HepG2 (cell line): Measurements from ENCODE around the gene TIMP3. TPM values are rescaled to one million over a fixed set of nuclear protein-coding genes. Genes with fewer than 3 reads are reported as not detected.

Experiments used
- ATAC-seq: fragments of 200-7000 bp; cut with Tn5 transposase; 3 replicates; pipeline ENCODE4 v1.9.1; 2020; ENCODE audit warnings: mild to moderate bottlenecking, moderate library complexity
- BruUV-seq: library from RNA; stranded (reverse); fragments of 400-500 nt; replicated peaks from 2 replicates; lab custom pipeline; 2021; lab: Mats Ljungman, UMichigan
- CTCF ChIA-PET: fragments of 300-600 bp; formaldehyde crosslinking; extraction: SDS; loops from one replicate; lab custom pipeline; 2021; ENCODE audit warnings: low total read pairs, inconsistent platforms, low intra/inter-chr PET ratio; lab: Yijun Ruan, JAX
- POLR2A ChIA-PET: fragments of 350-600 bp; sonication (Branson Sonifier 250); formaldehyde crosslinking; loops from one replicate; lab custom pipeline; 2020; ENCODE audit warnings: antibody characterized with exemption, inconsistent platforms; lab: Yijun Ruan, JAX
- DNase-seq: peaks from one replicate; pipeline ENCODE4 v3.0.0-alpha.2; 2015; ENCODE audit warnings: low spot score
- FAIRE-seq: peaks from 3 replicates; lab custom pipeline; 2011; peaks lifted over from hg19 to GRCh38; lab: Jason Lieb, UNC
- H2AFZ ChIP-seq: one replicate; pipeline ENCODE4 v1.6.1; 2011; ENCODE audit warnings: low read length, inconsistent platforms
- H3K27ac ChIP-seq: fragments of 300-600 bp; 3 replicates; pipeline ENCODE4 v1.8.0; 2011; ENCODE audit warnings: mixed run types, mild to moderate bottlenecking, mixed read lengths, low read length, inconsistent platforms; ENCODE audit not compliant: insufficient read depth; ENCODE audit errors: extremely low read length
- H3K27me3 ChIP-seq, 2 experiments: fragments of 200-600 bp in 1 of 2; 2 replicates in 1 of 2; 3 replicates in 1 of 2; pipeline versions ENCODE4 v1.6.0 to v1.8.0; 2011; ENCODE audit warnings: low read length in 2 of 2, mild to moderate bottlenecking in 2 of 2, moderate library complexity in 2 of 2, inconsistent platforms in 1 of 2; ENCODE audit not compliant: insufficient read depth in 2 of 2, control insufficient read depth in 1 of 2
- H3K36me3 ChIP-seq, 2 experiments: fragments of 200-600 bp in 1 of 2; replicated peaks in 1 of 2; 2 replicates in 1 of 2; 3 replicates in 1 of 2; pipeline versions ENCODE4 v1.5.1 to v1.8.0; 2011; ENCODE audit warnings: low read length in 2 of 2, inconsistent platforms in 1 of 2; ENCODE audit not compliant: insufficient read depth in 2 of 2, control insufficient read depth in 1 of 2
- H3K4me1 ChIP-seq: 2 replicates; pipeline ENCODE4 v1.5.1; 2012; ENCODE audit warnings: low read length, inconsistent platforms; ENCODE audit not compliant: insufficient read depth
- H3K4me2 ChIP-seq: 2 replicates; pipeline ENCODE4 v1.6.0; 2011; ENCODE audit warnings: low read depth, low read length, inconsistent platforms
- H3K4me3 ChIP-seq, 3 experiments: fragments of 200-600 bp in 1 of 3; sonication (generic), shearing (Covaris generic) in 1 of 3; replicated peaks in 1 of 3; 2 replicates each; pipeline ENCODE4 v1.5.1; 2011 to 2016; ENCODE audit warnings: low read length in 3 of 3, inconsistent platforms in 2 of 3, low read depth in 2 of 3, mild to moderate bottlenecking in 2 of 3, control low read depth in 1 of 3, mixed read lengths in 1 of 3; ENCODE audit not compliant: insufficient read depth in 1 of 3
- H3K79me2 ChIP-seq: one replicate; pipeline ENCODE4 v1.6.1; 2011; ENCODE audit warnings: low read length, inconsistent platforms; ENCODE audit not compliant: insufficient read depth
- H3K9ac ChIP-seq: 2 replicates; pipeline ENCODE4 v1.6.0; 2011; ENCODE audit warnings: mild to moderate bottlenecking, low read depth, low read length, inconsistent platforms; ENCODE audit not compliant: insufficient read depth
- H3K9me3 ChIP-seq: 2 replicates; pipeline ENCODE4 v1.5.1; 2012; ENCODE audit warnings: mild to moderate bottlenecking, low read length
- H4K20me1 ChIP-seq: 2 replicates; pipeline ENCODE4 v1.6.0; 2011; ENCODE audit warnings: inconsistent platforms, mild to moderate bottlenecking, low read length, moderate library complexity; ENCODE audit not compliant: insufficient read depth
- FOXP1 ChIP-seq, 2 experiments: fragments of 450-650 bp in 1 of 2; IDR thresholded peaks; 2 replicates each; pipeline ENCODE4 v1.6.1; 2017 to 2018; ENCODE audit warnings: antibody characterized with exemption in 1 of 2
- HCFC1 ChIP-seq: fragments of 150-350 bp; IDR thresholded peaks from 2 replicates; pipeline ENCODE4 v1.6.1; 2014; ENCODE audit warnings: low read depth, low read length
- KDM6A ChIP-seq: IDR thresholded peaks from 2 replicates; pipeline ENCODE4 v1.6.1; 2016; ENCODE audit warnings: low read depth
- MTA1 ChIP-seq: sonication (generic); formaldehyde crosslinking; IDR thresholded peaks from 2 replicates; pipeline ENCODE4 v1.4.0; 2020; ENCODE audit warnings: missing genetic modification reagents, mild to moderate bottlenecking, borderline replicate concordance
- PAWR ChIP-seq: sonication (generic); formaldehyde crosslinking; IDR thresholded peaks from 2 replicates; pipeline ENCODE4 v1.4.0; 2020; ENCODE audit warnings: missing genetic modification reagents, mild to moderate bottlenecking, borderline replicate concordance
- PCBP2 ChIP-seq: fragments of 200-400 bp; formaldehyde crosslinking; optimal IDR thresholded peaks from 2 replicates; pipeline ENCODE3; 2018; ENCODE audit warnings: low read length, low read depth; ENCODE audit not compliant: poor library complexity, severe bottlenecking
- SP140L ChIP-seq: sonication (generic); formaldehyde crosslinking; IDR thresholded peaks from 2 replicates; pipeline ENCODE4 v1.4.0; 2020; ENCODE audit warnings: missing genetic modification reagents, borderline replicate concordance
- ZNF264 ChIP-seq: sonication (generic); formaldehyde crosslinking; IDR thresholded peaks from 2 replicates; pipeline ENCODE4 v1.4.0; 2020; ENCODE audit warnings: missing genetic modification reagents
- ZNF350 ChIP-seq: sonication (generic); formaldehyde crosslinking; IDR thresholded peaks from 2 replicates; pipeline ENCODE4 v1.4.0; 2020; ENCODE audit warnings: mild to moderate bottlenecking, low read depth, missing genetic modification reagents, borderline replicate concordance
- ZNF563 ChIP-seq: sonication (generic); formaldehyde crosslinking; IDR thresholded peaks from 2 replicates; pipeline ENCODE4 v1.8.0; 2022; ENCODE audit warnings: mild to moderate bottlenecking, moderate library complexity, missing genetic modification reagents
- ZNF567 ChIP-seq: sonication (generic); formaldehyde crosslinking; IDR thresholded peaks from 2 replicates; pipeline ENCODE4 v1.8.1; 2023; ENCODE audit warnings: mild to moderate bottlenecking, missing genetic modification reagents, borderline replicate concordance
- ZNF703 ChIP-seq: sonication (generic); formaldehyde crosslinking; IDR thresholded peaks from 2 replicates; pipeline ENCODE4 v1.5.1; 2020; ENCODE audit warnings: missing genetic modification reagents, mild to moderate bottlenecking, moderate library complexity, borderline replicate concordance
- ZNF790 ChIP-seq: sonication (generic); formaldehyde crosslinking; IDR thresholded peaks from 2 replicates; pipeline ENCODE4 v1.8.0; 2022; ENCODE audit warnings: missing genetic modification reagents, mild to moderate bottlenecking, borderline replicate concordance
- WGBS: methylation state at CpG from one replicate; pipeline ENCODE4 v1.1.6; 2017; ENCODE audit warnings: low lambda C conversion rate; 5-methylcytosine and 5-hydroxymethylcytosine counted together
- in situ Hi-C: cut with HindIII; loops from 2 replicates; pipeline ENCODE4 v1.10.0; 2017; ENCODE audit warnings: low pct_unique_long_range_greater_than_20kb; ENCODE audit not compliant: extremely low pct_ligation_motif_present
- intact Hi-C: fragments of 100-400 bp; cut with micrococcal nuclease; formaldehyde crosslinking; loops from one replicate; pipeline ENCODE4 v1.10.0; 2022; ENCODE audit not compliant: unreplicated experiment
- polyA plus RNA-seq, 8 experiments: library from polyadenylated mRNA; depleted of rRNA in 3 of 8; stranded (reverse) in 7 of 8; unstranded in 1 of 8; fragments of >200 nt; fragmentation: Illumina TruSeq in 4 of 8; extraction: Trizol in 4 of 8; gene quantifications; 2 replicates each; pipeline versions ENCODE4 v1.2.1 to v1.2.3, GENCODE V29; 2011 to 2016; ENCODE audit warnings: low read depth in 4 of 8, missing spikeins in 1 of 8, mixed read lengths in 1 of 8; ENCODE audit not compliant: insufficient read depth in 1 of 8
- total RNA-seq, 5 experiments: library from RNA; depleted of rRNA; stranded (reverse); fragments of >200 nt; fragmentation: Illumina TruSeq; extraction: Trizol; gene quantifications; 2 replicates each; pipeline ENCODE4 v1.2.3, GENCODE V29; 2016; ENCODE audit warnings: low read depth in 1 of 5
- TF ChIP-seq, protein P1 (sequence below): conservative IDR thresholded peaks from 2 replicates; pipeline ENCODE4 v1.6.1; 2018; ENCODE audit warnings: missing genetic modification reagents
- TF ChIP-seq, protein P2 (sequence below): sonication (generic); formaldehyde crosslinking; conservative IDR thresholded peaks from 2 replicates; pipeline ENCODE4 v1.8.0; 2022; ENCODE audit warnings: low read depth, missing genetic modification reagents

The TIMP3 gene
- total and polyA plus RNA-seq, 2 of the 13 experiments (the other 11 are each of a cell fraction or from before 2014, with no cell fraction given), result 57.3 to 86.6 TPM

DNA sequence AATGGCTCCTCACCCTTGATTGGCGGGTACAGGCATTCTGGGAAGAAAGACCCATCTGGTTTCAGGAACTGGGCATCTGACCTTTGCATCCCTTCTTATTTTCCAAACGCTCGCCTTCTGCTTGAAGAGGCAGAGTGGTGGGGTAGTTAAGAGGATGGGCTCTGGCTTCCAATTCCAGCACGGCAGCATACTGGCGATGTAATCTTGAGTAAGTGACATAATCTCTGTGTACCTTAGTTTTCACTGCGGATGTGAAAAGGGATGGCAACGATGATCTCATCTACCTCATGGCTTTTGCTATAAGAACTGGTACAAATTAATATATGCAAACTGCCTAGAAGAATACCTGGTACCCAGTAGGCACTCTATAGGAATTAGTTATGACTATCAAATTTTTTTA, 10.0 kb upstream of the TIMP3 start:
- Histone ChIP-seq H4K20me1 (no peaks in the 10 kb centered on the region), H3K4me1 (peaks cover 97% of the 10 kb centered on the region), H3K27ac (no peak overlapping the region), H3K9ac (no peak overlapping the region), H3K4me2 (no peak overlapping the region), H3K27me3 (no peaks in the 10 kb centered on the region), H3K79me2 (no peaks in the 10 kb centered on the region), H3K9me3 (no peaks in the 10 kb centered on the region), H3K36me3 (no peaks in the 10 kb centered on the region), H2AFZ (no peak overlapping the region), H3K4me3 (no peak overlapping the region)
- WGBS, result 94% methylated on average over 7 of the region's 7 CpGs
- BruUV-seq, result no TSS peak
- CTCF ChIA-PET, result no interaction called here
- POLR2A ChIA-PET, result no interaction called here
- intact Hi-C loops, result no loop called here
- DNase-seq (no peak), FAIRE-seq (no peak), ATAC-seq (no peak)
- TF ChIP-seq ZNF567 (no peak), PAWR (CRISPR knock-in tag) (no peak)
- in situ Hi-C loops, result no loop called here

DNA sequence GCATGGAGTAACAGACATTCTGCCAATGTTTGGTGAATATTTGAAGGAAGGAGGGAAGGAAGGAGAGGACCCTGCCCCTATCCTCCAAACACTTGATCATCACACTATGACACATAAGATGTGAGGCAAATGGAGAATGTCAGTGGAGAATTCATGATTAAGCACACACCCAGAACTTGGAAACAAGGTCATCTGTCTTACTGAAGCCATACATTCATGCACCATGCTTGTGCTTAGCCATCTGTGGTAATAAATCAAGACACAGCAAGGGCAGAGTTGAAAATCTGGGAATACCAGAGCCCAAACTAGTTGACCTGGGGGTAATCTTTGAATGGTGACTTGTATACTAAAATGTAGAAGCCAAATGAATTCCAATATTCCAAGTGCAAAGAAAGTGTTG, 7.9 kb upstream of the TIMP3 start:
- intact Hi-C loops, result no loop called here
- FAIRE-seq (no peak), DNase-seq (no peak), ATAC-seq (no peak)
- Histone ChIP-seq H3K4me2 (no peak overlapping the region), H3K4me3 (no peak overlapping the region), H3K4me1 (peaks cover 89% of the 10 kb centered on the region), H3K9me3 (no peaks in the 10 kb centered on the region), H3K27ac (peak overlapping the region; percentile 59), H4K20me1 (no peaks in the 10 kb centered on the region), H3K9ac (no peak overlapping the region), H3K36me3 (no peaks in the 10 kb centered on the region), H3K79me2 (no peaks in the 10 kb centered on the region), H2AFZ (no peak overlapping the region), H3K27me3 (no peaks in the 10 kb centered on the region)
- no TSS peak for BruUV-seq
- ChIA-PET POLR2A (interaction anchor here (0.9 to 6.8 kb wide), 6 partner anchors 13 to 262 kb away, joined by 4 to 108 read pairs (median 15); no protein-coding TSS in a partner anchor), CTCF (no interaction called here)
- in situ Hi-C loops, result no loop called here
- TF ChIP-seq FOXP1 (IDR thresholded peaks at IDR 0.05) (no peak), FOXP1 (CRISPR knock-in tag; IDR thresholded peaks at IDR 0.05) (no peak), SP140L (CRISPR knock-in tag) (no peak), ZNF703 (CRISPR knock-in tag) (no peak), ZNF264 (CRISPR knock-in tag) (no peak), ZNF790 (CRISPR knock-in tag) (no peak), ZNF350 (CRISPR knock-in tag) (no peak), MTA1 (no peak), KDM6A (CRISPR knock-in tag) (no peak), ZNF563 (no peak), HCFC1 (no peak), PCBP2 (no peak)
- TF ChIP-seq, protein P1, sequence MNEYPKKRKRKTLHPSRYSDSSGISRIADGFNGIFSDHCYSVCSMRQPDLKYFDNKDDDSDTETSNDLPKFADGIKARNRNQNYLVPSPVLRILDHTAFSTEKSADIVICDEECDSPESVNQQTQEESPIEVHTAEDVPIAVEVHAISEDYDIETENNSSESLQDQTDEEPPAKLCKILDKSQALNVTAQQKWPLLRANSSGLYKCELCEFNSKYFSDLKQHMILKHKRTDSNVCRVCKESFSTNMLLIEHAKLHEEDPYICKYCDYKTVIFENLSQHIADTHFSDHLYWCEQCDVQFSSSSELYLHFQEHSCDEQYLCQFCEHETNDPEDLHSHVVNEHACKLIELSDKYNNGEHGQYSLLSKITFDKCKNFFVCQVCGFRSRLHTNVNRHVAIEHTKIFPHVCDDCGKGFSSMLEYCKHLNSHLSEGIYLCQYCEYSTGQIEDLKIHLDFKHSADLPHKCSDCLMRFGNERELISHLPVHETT (CRISPR knock-in tag), result no peak
- TF ChIP-seq, protein P2, sequence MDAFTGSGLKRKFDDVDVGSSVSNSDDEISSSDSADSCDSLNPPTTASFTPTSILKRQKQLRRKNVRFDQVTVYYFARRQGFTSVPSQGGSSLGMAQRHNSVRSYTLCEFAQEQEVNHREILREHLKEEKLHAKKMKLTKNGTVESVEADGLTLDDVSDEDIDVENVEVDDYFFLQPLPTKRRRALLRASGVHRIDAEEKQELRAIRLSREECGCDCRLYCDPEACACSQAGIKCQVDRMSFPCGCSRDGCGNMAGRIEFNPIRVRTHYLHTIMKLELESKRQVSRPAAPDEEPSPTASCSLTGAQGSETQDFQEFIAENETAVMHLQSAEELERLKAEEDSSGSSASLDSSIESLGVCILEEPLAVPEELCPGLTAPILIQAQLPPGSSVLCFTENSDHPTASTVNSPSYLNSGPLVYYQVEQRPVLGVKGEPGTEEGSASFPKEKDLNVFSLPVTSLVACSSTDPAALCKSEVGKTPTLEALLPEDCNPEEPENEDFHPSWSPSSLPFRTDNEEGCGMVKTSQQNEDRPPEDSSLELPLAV (CRISPR knock-in tag), result no peak
